ENCODE measurements around the gene GPR142. TPM values are rescaled to one million over a fixed set of nuclear protein-coding genes. Genes with fewer than 3 reads are reported as not detected.

GPR142 gene
- total RNA-seq, 4 donors from 2014 or later: not detected

DNA sequence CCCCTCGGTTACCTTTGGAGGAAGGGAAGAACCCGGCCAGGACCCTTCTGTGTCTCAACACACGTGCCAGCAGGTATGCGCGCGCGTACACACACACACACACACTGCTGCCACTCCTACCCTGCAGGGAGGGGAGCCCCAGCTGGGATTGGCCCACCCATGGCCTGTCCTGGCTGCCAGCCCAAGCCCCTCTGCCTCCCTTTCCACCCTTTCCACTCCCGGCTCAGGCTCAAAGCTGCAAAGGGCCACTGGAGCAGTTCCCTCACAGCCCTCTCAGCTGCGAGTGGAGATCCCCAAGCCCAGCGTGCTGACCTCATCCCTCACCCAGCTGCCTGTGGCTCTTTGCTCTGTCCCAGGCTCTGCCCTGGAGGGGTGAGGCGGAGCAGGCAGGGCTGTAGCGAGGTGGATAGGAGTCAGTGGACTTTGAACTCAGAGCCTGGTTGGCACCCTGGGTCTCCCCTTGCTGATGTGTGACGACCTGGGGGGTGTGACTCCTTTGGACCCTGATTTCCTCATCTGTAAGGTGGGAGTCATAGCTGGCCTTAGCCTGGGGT, 26.8 kb upstream of the GPR142 start:
- no peak overlapping the region for H3K4me3 ChIP-seq (ENCODE audit: low read depth, poor library complexity, severe bottlenecking)
- DNase-seq (ENCODE audit: low spot score in 2 of 2): no peak
- 57 to 61% methylated on average over 12 to 13 of the region's 13 CpGs for WGBS, 2 donors
- intact Hi-C loops (cut with DNase I; ENCODE audit: low total_unique reads): no loop called here
- TF ChIP-seq, protein P1, sequence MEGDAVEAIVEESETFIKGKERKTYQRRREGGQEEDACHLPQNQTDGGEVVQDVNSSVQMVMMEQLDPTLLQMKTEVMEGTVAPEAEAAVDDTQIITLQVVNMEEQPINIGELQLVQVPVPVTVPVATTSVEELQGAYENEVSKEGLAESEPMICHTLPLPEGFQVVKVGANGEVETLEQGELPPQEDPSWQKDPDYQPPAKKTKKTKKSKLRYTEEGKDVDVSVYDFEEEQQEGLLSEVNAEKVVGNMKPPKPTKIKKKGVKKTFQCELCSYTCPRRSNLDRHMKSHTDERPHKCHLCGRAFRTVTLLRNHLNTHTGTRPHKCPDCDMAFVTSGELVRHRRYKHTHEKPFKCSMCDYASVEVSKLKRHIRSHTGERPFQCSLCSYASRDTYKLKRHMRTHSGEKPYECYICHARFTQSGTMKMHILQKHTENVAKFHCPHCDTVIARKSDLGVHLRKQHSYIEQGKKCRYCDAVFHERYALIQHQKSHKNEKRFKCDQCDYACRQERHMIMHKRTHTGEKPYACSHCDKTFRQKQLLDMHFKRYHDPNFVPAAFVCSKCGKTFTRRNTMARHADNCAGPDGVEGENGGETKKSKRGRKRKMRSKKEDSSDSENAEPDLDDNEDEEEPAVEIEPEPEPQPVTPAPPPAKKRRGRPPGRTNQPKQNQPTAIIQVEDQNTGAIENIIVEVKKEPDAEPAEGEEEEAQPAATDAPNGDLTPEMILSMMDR (IDR thresholded peaks at IDR 0.05): no peak
- no peak for TF ChIP-seq POLR2A (IDR thresholded peaks at IDR 0.05)

DNA sequence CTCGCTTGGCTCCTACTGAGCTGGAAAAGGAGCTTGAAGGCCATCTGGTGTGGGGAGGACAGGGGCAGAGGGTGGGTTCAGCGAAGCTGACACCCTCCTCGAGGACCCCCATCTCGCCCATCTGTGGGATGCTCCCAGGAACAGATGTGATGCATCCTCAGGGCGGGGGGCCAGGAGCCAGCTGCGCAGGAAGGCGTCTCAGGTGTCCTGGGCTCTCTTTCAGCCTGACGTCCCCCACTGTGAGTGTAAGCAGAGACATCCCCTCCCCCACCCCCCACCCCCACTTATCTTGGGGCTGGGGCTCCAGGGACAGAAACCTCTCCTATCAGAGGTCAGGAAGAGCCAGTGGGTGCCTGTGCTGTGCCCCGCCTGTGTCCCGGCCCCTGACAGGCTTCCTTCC, 25.1 kb upstream of the GPR142 start:
- no peak for DNase-seq (ENCODE audit: low spot score in 2 of 2)
- intact Hi-C loops (cut with DNase I; ENCODE audit: low total_unique reads): no loop called here
- WGBS, 2 donors: 70 to 83% methylated on average over 8 to 10 of the region's 10 CpGs
- TF ChIP-seq POLR2A (IDR thresholded peaks at IDR 0.05): no peak
- TF ChIP-seq, protein P1 (IDR thresholded peaks at IDR 0.05): no peak
- H3K4me3 ChIP-seq (ENCODE audit: low read depth, poor library complexity, severe bottlenecking): no peak overlapping the region

DNA sequence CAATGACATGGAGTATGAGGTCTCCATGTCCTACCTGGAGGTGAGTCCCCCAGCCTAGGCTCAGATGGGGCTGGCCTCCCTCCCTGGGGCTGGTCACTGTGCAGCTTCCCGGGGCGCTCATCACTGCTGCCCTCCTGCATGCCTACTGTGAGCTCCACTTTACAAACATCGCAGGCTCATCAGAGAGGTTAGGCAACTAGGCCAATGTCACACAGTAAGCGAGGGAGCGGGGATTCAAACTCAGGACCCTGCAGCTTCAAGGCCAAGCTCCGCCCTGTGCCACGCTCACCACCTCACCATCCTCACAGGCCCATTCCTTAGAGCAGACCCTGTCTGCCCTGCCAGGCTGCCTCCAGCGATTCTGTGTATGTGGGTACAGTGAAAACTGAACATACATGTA, 24.2 kb upstream of the GPR142 start:
- no peak for TF ChIP-seq POLR2A (IDR thresholded peaks at IDR 0.05)
- TF ChIP-seq, protein P1 (IDR thresholded peaks at IDR 0.05): no peak
- intact Hi-C loops (cut with DNase I; ENCODE audit: low total_unique reads): no loop called here
- DNase-seq (ENCODE audit: low spot score in 2 of 2): no peak
- H3K4me3 ChIP-seq (ENCODE audit: low read depth, poor library complexity, severe bottlenecking): no peak overlapping the region
- 79 to 92% methylated on average over 8 of the region's 8 CpGs for WGBS, 2 donors

DNA sequence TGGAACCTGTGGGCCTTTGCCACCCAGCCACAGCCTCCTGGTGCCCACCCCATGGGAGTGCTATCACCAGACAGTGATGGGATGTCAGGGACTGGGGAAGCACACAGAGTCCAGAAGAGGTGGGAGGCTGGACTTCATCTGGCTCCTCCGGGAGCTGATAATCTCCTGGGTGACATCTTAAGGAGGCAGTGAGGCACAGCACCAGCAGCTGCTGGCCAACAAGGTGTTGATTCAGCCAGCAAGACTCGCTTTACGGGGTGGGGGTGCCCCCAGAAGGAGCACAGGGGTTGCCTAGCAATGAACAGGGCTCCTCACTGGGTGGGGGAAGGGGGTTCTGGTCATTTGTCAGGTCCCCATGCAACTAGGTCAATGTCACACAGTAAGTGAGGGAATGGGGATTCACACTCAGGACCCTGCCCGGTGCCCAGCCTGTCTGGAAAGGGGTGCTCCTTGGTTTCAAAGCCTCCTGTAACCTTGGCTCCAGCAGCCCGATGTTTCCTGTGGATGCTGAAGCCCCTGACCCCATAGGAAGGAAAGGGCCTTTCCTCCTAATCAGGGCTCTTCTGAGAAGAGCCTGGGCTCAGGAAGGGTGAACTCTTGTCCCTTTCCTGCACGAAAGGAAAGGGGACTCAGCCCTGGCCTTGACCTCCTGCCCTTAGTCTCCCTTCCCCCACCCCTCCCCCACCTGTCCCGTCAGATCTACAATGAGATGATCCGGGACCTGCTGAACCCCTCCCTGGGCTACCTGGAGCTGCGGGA, 23.6 kb upstream of the GPR142 start:
- no peak for TF ChIP-seq POLR2A (IDR thresholded peaks at IDR 0.05)
- TF ChIP-seq, protein P1 (IDR thresholded peaks at IDR 0.05): no peak
- intact Hi-C loops (cut with DNase I; ENCODE audit: low total_unique reads): no loop called here
- 64 to 68% methylated on average over 9 of the region's 9 CpGs for WGBS, 2 donors
- no peak for DNase-seq (ENCODE audit: low spot score in 2 of 2)
- no peak overlapping the region for H3K4me3 ChIP-seq (ENCODE audit: low read depth, poor library complexity, severe bottlenecking)

DNA sequence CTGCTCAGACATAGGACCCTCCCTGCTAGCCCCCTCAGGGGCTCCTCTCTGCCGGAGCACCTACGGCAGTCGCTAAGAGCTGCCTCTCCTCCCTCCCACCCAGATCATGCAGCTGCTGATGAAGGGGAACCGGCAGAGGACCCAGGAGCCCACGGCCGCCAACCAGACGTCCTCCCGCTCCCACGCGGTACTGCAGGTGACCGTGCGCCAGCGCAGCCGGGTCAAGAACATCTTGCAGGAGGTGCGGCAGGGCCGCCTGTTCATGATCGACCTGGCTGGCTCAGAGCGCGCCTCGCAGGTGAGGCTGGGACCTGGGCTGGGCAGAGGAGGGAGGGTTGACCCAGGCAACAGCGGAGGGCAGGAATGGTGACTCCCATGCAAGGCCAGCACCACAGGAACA, 22.6 kb upstream of the GPR142 start:
- H3K4me3 ChIP-seq (ENCODE audit: low read depth, poor library complexity, severe bottlenecking): no peak overlapping the region
- WGBS, 2 donors: 76 to 85% methylated on average over 8 to 10 of the region's 21 CpGs
- TF ChIP-seq, protein P1 (IDR thresholded peaks at IDR 0.05): no peak
- TF ChIP-seq POLR2A (IDR thresholded peaks at IDR 0.05): no peak
- intact Hi-C loops (cut with DNase I; ENCODE audit: low total_unique reads): no loop called here
- DNase-seq (ENCODE audit: low spot score in 2 of 2): no peak

Measured in lower leg skin (tissue), 4 donors.